HCT116 (cell line): ENCODE measurements around the gene MEN1. TPM values are rescaled to one million over a fixed set of nuclear protein-coding genes. Genes with fewer than 3 reads are reported as not detected.

Experiments
- ATAC-seq: fragments of 200-7000 bp; cut with Tn5 transposase; 2 replicates; pipeline ENCODE4 v1.9.1; 2020; ENCODE audit warnings: mild to moderate bottlenecking, moderate library complexity
- BruUV-seq: library from RNA; stranded (reverse); fragments of 400-500 nt; replicated peaks from 2 replicates; lab custom pipeline; 2021; lab: Mats Ljungman, UMichigan
- CTCF ChIA-PET: fragments of 300-600 bp; sonication (Branson Sonifier 250); formaldehyde crosslinking; loops from one replicate; lab custom pipeline; 2021; ENCODE audit warnings: antibody characterized with exemption; lab: Charles Lee
- POLR2A ChIA-PET: fragments of 300-600, 350-600 bp; sonication (Branson Sonifier 250); formaldehyde crosslinking; loops from one replicate; lab custom pipeline; 2021; ENCODE audit warnings: antibody characterized with exemption; lab: Charles Lee
- RAD21 ChIA-PET, 2 experiments: fragments of 300-600 bp; sonication (Branson Sonifier 250); formaldehyde crosslinking; loops; one replicate each; lab custom pipeline; 2023; ENCODE audit warnings: low total read pairs in 2 of 2; ENCODE audit not compliant: uncharacterized antibody in 2 of 2, unreplicated experiment in 2 of 2, low non-redundant PET in 1 of 2; lab: Charles Lee
- DNase-seq: peaks from one replicate; pipeline ENCODE4 v3.0.0-alpha.2; 2010; ENCODE audit warnings: low read depth, low spot score
- H2AFZ ChIP-seq: fragments of 200-600 bp; shearing (Covaris generic), sonication (generic); 2 replicates; pipeline ENCODE4 v1.6.1; 2017; ENCODE audit warnings: low read depth, mixed run types, mixed read lengths, antibody characterized with exemption, low read length; ENCODE audit not compliant: poor library complexity, severe bottlenecking
- H3K27ac ChIP-seq: 2 replicates; pipeline ENCODE4 v1.5.1; 2012; ENCODE audit warnings: low read depth, low read length
- H3K27me3 ChIP-seq: fragments of 200-600 bp; sonication (generic); 2 replicates; pipeline ENCODE4 v1.6.1; 2016; ENCODE audit warnings: mixed run types, low read length, mixed read lengths; ENCODE audit not compliant: insufficient read depth
- H3K36me3 ChIP-seq, 2 experiments: fragments of 200-500 bp in 1 of 2; fragments of 200-600 bp in 1 of 2; sonication (Bioruptor generic) in 1 of 2; sonication (generic) in 1 of 2; 2 replicates each; pipeline versions ENCODE4 v1.5.1 to v1.6.1; 2014 to 2016; ENCODE audit warnings: low read length in 2 of 2, inconsistent platforms in 1 of 2, mixed read lengths in 1 of 2, mixed run types in 1 of 2; ENCODE audit not compliant: insufficient read depth in 2 of 2, control insufficient read depth in 1 of 2
- H3K4me1 ChIP-seq, 2 experiments: fragments of 200-600 bp in 1 of 2; sonication (generic) in 1 of 2; 2 replicates each; pipeline versions ENCODE4 v1.5.1 to v1.6.1; 2012 to 2017; ENCODE audit warnings: low read length in 2 of 2, inconsistent platforms in 1 of 2, mild to moderate bottlenecking in 1 of 2, mixed read lengths in 1 of 2, mixed run types in 1 of 2, moderate library complexity in 1 of 2; ENCODE audit not compliant: insufficient read depth in 2 of 2, control insufficient read depth in 1 of 2
- H3K4me2 ChIP-seq: fragments of 200-600 bp; sonication (generic); 2 replicates; pipeline ENCODE4 v1.6.1; 2017; ENCODE audit warnings: mixed run types, low read length, mixed read lengths
- H3K4me3 ChIP-seq, 2 experiments: fragments of 200-600 bp in 1 of 2; sonication (generic) in 1 of 2; replicated peaks in 1 of 2; 2 replicates each; pipeline ENCODE4 v1.5.1; 2011 to 2016; ENCODE audit warnings: low read length in 2 of 2, control low read depth in 1 of 2, low read depth in 1 of 2, mild to moderate bottlenecking in 1 of 2, mixed read lengths in 1 of 2, mixed run types in 1 of 2
- H3K79me2 ChIP-seq: fragments of 200-600 bp; sonication (generic); 2 replicates; pipeline ENCODE4 v1.6.1; 2017; ENCODE audit warnings: mild to moderate bottlenecking, mixed run types, low read length, moderate library complexity, mixed read lengths; ENCODE audit not compliant: insufficient read depth
- H3K9ac ChIP-seq: fragments of 200-600 bp; sonication (generic); 2 replicates; pipeline ENCODE4 v1.6.1; 2016; ENCODE audit warnings: low read length, mixed read lengths
- H3K9me2 ChIP-seq: fragments of 200-600 bp; sonication (generic), shearing (Covaris generic); 2 replicates; pipeline ENCODE4 v1.6.1; 2017; ENCODE audit warnings: mixed run types, mild to moderate bottlenecking, moderate library complexity; ENCODE audit not compliant: insufficient read depth
- H3K9me3 ChIP-seq, 2 experiments: fragments of 200-500 bp in 1 of 2; fragments of 200-600 bp in 1 of 2; sonication (Bioruptor generic) in 1 of 2; sonication (generic) in 1 of 2; 2 replicates each; pipeline ENCODE4 v1.6.1; 2014 to 2017; ENCODE audit warnings: low read length in 2 of 2, mixed read lengths in 2 of 2, inconsistent platforms in 1 of 2, low read depth in 1 of 2, mild to moderate bottlenecking in 1 of 2, mixed run types in 1 of 2, moderate library complexity in 1 of 2; ENCODE audit not compliant: control insufficient read depth in 1 of 2, insufficient read depth in 1 of 2
- H4K20me1 ChIP-seq: fragments of 200-600 bp; sonication (generic), shearing (Covaris generic); 2 replicates; pipeline ENCODE4 v1.6.1; 2017; ENCODE audit warnings: mixed run types, mild to moderate bottlenecking, moderate library complexity; ENCODE audit not compliant: insufficient read depth
- ATF3 ChIP-seq: IDR thresholded peaks from 2 replicates; pipeline ENCODE4 v1.6.1; 2012
- CBX3 ChIP-seq: IDR thresholded peaks from 2 replicates; pipeline ENCODE4 v1.6.1; 2012; ENCODE audit warnings: low read depth
- CEBPB ChIP-seq: IDR thresholded peaks from 2 replicates; pipeline ENCODE4 v1.6.1; 2012; ENCODE audit warnings: low read depth
- CTCF ChIP-seq, 3 experiments: fragments of 200-600 bp in 1 of 3; sonication (generic) in 1 of 3; IDR thresholded peaks in 2 of 3; conservative IDR thresholded peaks in 1 of 3; 2 replicates each; pipeline ENCODE4 v1.5.1; 2012 to 2017; ENCODE audit warnings: low read depth in 2 of 3, low read length in 2 of 3, antibody characterized with exemption in 1 of 3, borderline replicate concordance in 1 of 3, control low read depth in 1 of 3, mild to moderate bottlenecking in 1 of 3, mixed read lengths in 1 of 3, mixed run types in 1 of 3, moderate library complexity in 1 of 3; ENCODE audit not compliant: insufficient read depth in 1 of 3
- ELF1 ChIP-seq: IDR thresholded peaks from 2 replicates; pipeline ENCODE4 v1.6.1; 2012; ENCODE audit warnings: low read depth, borderline replicate concordance
- EZH2 ChIP-seq: fragments of 200-600 bp; sonication (generic); IDR thresholded peaks from 2 replicates; pipeline ENCODE4 v1.6.1; 2017; ENCODE audit warnings: antibody characterized with exemption, mixed run types
- EZH2phosphoT487 ChIP-seq: fragments of 200-600 bp; IDR thresholded peaks from 2 replicates; pipeline ENCODE4 v1.6.1; 2018; ENCODE audit warnings: antibody characterized with exemption, borderline replicate concordance
- FOSL1 ChIP-seq: IDR thresholded peaks from 2 replicates; pipeline ENCODE4 v1.6.1; 2012; ENCODE audit warnings: low read depth
- JUND ChIP-seq: IDR thresholded peaks from 2 replicates; pipeline ENCODE4 v1.6.1; 2012
- MAX ChIP-seq: IDR thresholded peaks from 2 replicates; pipeline ENCODE4 v1.6.1; 2012
- POLR2A ChIP-seq: IDR thresholded peaks from 2 replicates; pipeline ENCODE4 v1.7.0; 2011; ENCODE audit warnings: borderline replicate concordance; ENCODE audit not compliant: insufficient read depth, insufficient read length; ENCODE audit errors: extremely low read depth
- RAD21 ChIP-seq: IDR thresholded peaks from 2 replicates; pipeline ENCODE4 v1.6.1; 2012; ENCODE audit warnings: low read depth, mild to moderate bottlenecking
- SIN3A ChIP-seq: IDR thresholded peaks from 2 replicates; pipeline ENCODE4 v1.6.1; 2012; ENCODE audit warnings: low read depth
- SRF ChIP-seq: IDR thresholded peaks from 2 replicates; pipeline ENCODE4 v1.6.1; 2012; ENCODE audit warnings: low read depth
- TCF7L2 ChIP-seq: IDR thresholded peaks from 2 replicates; pipeline ENCODE4 v1.7.0; 2011; ENCODE audit warnings: borderline replicate concordance, inconsistent platforms; ENCODE audit not compliant: insufficient read depth, insufficient read length; ENCODE audit errors: extremely low read depth
- YY1 ChIP-seq: IDR thresholded peaks from 2 replicates; pipeline ENCODE4 v1.6.1; 2011; ENCODE audit warnings: low read length, low read depth, moderate library complexity, mild to moderate bottlenecking; ENCODE audit not compliant: insufficient replicate concordance; ENCODE audit errors: extremely low read depth
- ZBTB33 ChIP-seq: IDR thresholded peaks from 2 replicates; pipeline ENCODE4 v1.6.1; 2011; ENCODE audit warnings: mild to moderate bottlenecking, low read length, moderate library complexity; ENCODE audit not compliant: insufficient replicate concordance; ENCODE audit errors: extremely low read depth
- intact Hi-C: fragments of 100-400 bp; cut with micrococcal nuclease; formaldehyde crosslinking; loops from 2 replicates; pipeline ENCODE4 v1.10.0; 2022
- total RNA-seq: library from RNA; stranded (reverse); gene quantifications from one replicate; pipeline ENCODE4 v1.2.1, GENCODE V29; 2021; ENCODE audit not compliant: unreplicated experiment

The MEN1 gene
- total RNA-seq, 1 experiment from 2014 or later: 62.1 TPM

- Histone ChIP-seq H4K20me1 (peaks cover 3% of the 10 kb centered on the region; the same call in 1 of the 2 replicates), H3K4me1 (peaks cover 0 to 11% of the 10 kb centered on the region in 2 experiments; a peak in 1 of 4 replicates), H3K79me2 (peaks cover 4% of the 10 kb centered on the region; the same call in 1 of the 2 replicates), H3K27me3 (no peaks in the 10 kb centered on the region), H3K36me3 (peaks cover 12 to 13% of the 10 kb centered on the region in 2 experiments), H3K4me2 (no peak overlapping the region), H3K4me3 (no peak overlapping the region), H2AFZ (no peak overlapping the region), H3K27ac (no peak overlapping the region), H3K9me2 (no peaks in the 10 kb centered on the region), H3K9ac (no peak overlapping the region), H3K9me3 (no peaks in the 10 kb centered on the region)
- intact Hi-C loops: no loop called here
- RAD21 ChIA-PET: no interaction called here
- TF ChIP-seq SRF (no peak), CTCF (IDR thresholded peaks at IDR 0.05 in 2 of 3, conservative IDR thresholded peaks at IDR 0.05 in 1 of 3; ENCODE audit: borderline replicate concordance in 1 of 3, insufficient read depth in 1 of 3, low read depth in 2 of 3, low read length in 2 of 3) (no peak), ELF1 (no peak), YY1 (no peak), ATF3 (no peak), SIN3A (no peak), RAD21 (no peak), CBX3 (no peak), POLR2A (no peak), MAX (no peak), EZH2phosphoT487 (no peak), CEBPB (no peak), FOSL1 (no peak), EZH2 (no peak), ZBTB33 (no peak), JUND (no peak), TCF7L2 (no peak)
- ATAC-seq: no peak
- BruUV-seq: no TSS peak
- CTCF ChIA-PET: no interaction called here
- no peak for DNase-seq
- POLR2A ChIA-PET: interaction anchor here (0.9 kb wide), 1 partner anchor 19 kb away, joined by 4 read pairs; the partner anchor contains the start of gene SF1
Observed at GRCh38 chr11:64759131-64759721, 51.1 kb downstream of the MEN1 start.
